Body of pancreas (tissue), 4 donors: ENCODE measurements around the gene LRP2.

Experiments
- CTCF ChIP-seq, 7 experiments: fragments of 450-650 bp in 4 of 7; fragments of 200-600 bp in 3 of 7; sonication (generic) in 3 of 7; IDR thresholded peaks; one replicate each; pipeline ENCODE4 v1.5.1; 2016 to 2019; ENCODE audit warnings: antibody characterized with exemption in 7 of 7
- POLR2A ChIP-seq, 3 donors: fragments of 450-650 bp; IDR thresholded peaks; one replicate each; pipeline ENCODE4 v1.6.1; 2016; ENCODE audit warnings: antibody characterized with exemption in 3 of 3, mild to moderate bottlenecking in 2 of 3

GRCh38 chr2:169361706-169362117 is 622 bp downstream of the LRP2 start:
- TF ChIP-seq POLR2A (IDR thresholded peaks at IDR 0.05) (no peak), CTCF (IDR thresholded peaks at IDR 0.05) (no peak)
